WTC11 (cell line): ENCODE measurements around the gene DARS2. TPM values are rescaled to one million over a fixed set of nuclear protein-coding genes. Genes with fewer than 3 reads are reported as not detected.

Source experiments
- ATAC-seq: fragments of 200-7000 bp; cut with Tn5 transposase; 2 replicates; pipeline ENCODE4 v1.10.0; 2021; ENCODE audit warnings: mild to moderate bottlenecking, moderate library complexity
- CTCF ChIA-PET: fragments of 300-600 bp; sonication (Branson Sonifier 250); formaldehyde crosslinking; loops from one replicate; lab custom pipeline; 2021; ENCODE audit warnings: antibody characterized with exemption; lab: Charles Lee
- POLR2A ChIA-PET: fragments of 350-600 bp; sonication (Branson Sonifier 250); formaldehyde crosslinking; loops from one replicate; lab custom pipeline; 2021; ENCODE audit warnings: antibody characterized with exemption; lab: Charles Lee
- DNase-seq: peaks from one replicate; pipeline ENCODE4 v3.0.0; 2021; ENCODE audit warnings: low spot score
- H3K27ac Mint-ChIP-seq: 2 replicates; pipeline ENCODE4 v1.8.0; 2021; ENCODE audit warnings: mixed read lengths
- H3K27me3 Mint-ChIP-seq: 2 replicates; pipeline ENCODE4 v1.8.0; 2021; ENCODE audit warnings: low read depth, mild to moderate bottlenecking, moderate library complexity, mixed read lengths
- H3K36me3 Mint-ChIP-seq: 2 replicates; pipeline ENCODE4 v1.8.0; 2021; ENCODE audit warnings: mixed read lengths
- H3K4me1 Mint-ChIP-seq: 2 replicates; pipeline ENCODE4 v1.8.0; 2022; ENCODE audit warnings: mixed read lengths
- H3K4me3 Mint-ChIP-seq: 2 replicates; pipeline ENCODE4 v1.8.0; 2021; ENCODE audit warnings: mild to moderate bottlenecking, moderate library complexity, mixed read lengths
- H3K9me3 Mint-ChIP-seq: 2 replicates; pipeline ENCODE4 v1.8.0; 2021; ENCODE audit warnings: mixed read lengths
- ATF2 ChIP-seq: sonication (generic); formaldehyde crosslinking; IDR thresholded peaks from 2 replicates; pipeline ENCODE4 v1.8.1; 2022; ENCODE audit warnings: low read depth, missing genetic modification reagents, borderline replicate concordance
- ETV6 ChIP-seq: sonication (generic); formaldehyde crosslinking; IDR thresholded peaks from 2 replicates; pipeline ENCODE4 v1.8.1; 2022; ENCODE audit warnings: mild to moderate bottlenecking, missing genetic modification reagents
- KAT7 ChIP-seq: sonication (generic); formaldehyde crosslinking; IDR thresholded peaks from 2 replicates; pipeline ENCODE4 v1.8.1; 2023; ENCODE audit warnings: missing genetic modification reagents, mild to moderate bottlenecking, borderline replicate concordance
- OVOL2 ChIP-seq: fragments of 250-450 bp; sonication (Bioruptor Pico); IDR thresholded peaks from 2 replicates; pipeline ENCODE4 v1.9.0; 2021; ENCODE audit warnings: mild to moderate bottlenecking, borderline replicate concordance
- TCF7 ChIP-seq: sonication (generic); formaldehyde crosslinking; IDR thresholded peaks from 2 replicates; pipeline ENCODE4 v1.8.0; 2022; ENCODE audit warnings: mild to moderate bottlenecking, low read depth, missing genetic modification reagents, moderate library complexity
- total RNA-seq: library from RNA; stranded (reverse); gene quantifications from 3 replicates; pipeline ENCODE4 v1.2.3, GENCODE V29; 2021
- TF ChIP-seq, protein P1 (sequence below): sonication (generic); formaldehyde crosslinking; IDR thresholded peaks from 2 replicates; pipeline ENCODE4 v1.8.0; 2023; ENCODE audit warnings: mild to moderate bottlenecking, missing genetic modification reagents
- TF ChIP-seq, protein P2 (sequence below): fragments of 250-450 bp; sonication (Bioruptor Pico); IDR thresholded peaks from 2 replicates; pipeline ENCODE4 v1.9.0; 2021; ENCODE audit warnings: moderate library complexity, mild to moderate bottlenecking, inconsistent platforms, borderline replicate concordance
- TF ChIP-seq, protein P3 (sequence below): sonication (generic); formaldehyde crosslinking; IDR thresholded peaks from 2 replicates; pipeline ENCODE4 v1.8.0; 2022; ENCODE audit warnings: mild to moderate bottlenecking, missing genetic modification reagents
- TF ChIP-seq, protein P4 (sequence below): fragments of 250-450 bp; sonication (Bioruptor Pico); IDR thresholded peaks from 2 replicates; pipeline ENCODE4 v1.8.0; 2021; ENCODE audit warnings: mild to moderate bottlenecking
- TF ChIP-seq, protein P5 (sequence below): sonication (generic); formaldehyde crosslinking; IDR thresholded peaks from 2 replicates; pipeline ENCODE4 v1.8.0; 2022; ENCODE audit warnings: mild to moderate bottlenecking, missing genetic modification reagents

DARS2 gene
- total RNA-seq, 1 experiment from 2014 or later: 38.0 TPM

DNA sequence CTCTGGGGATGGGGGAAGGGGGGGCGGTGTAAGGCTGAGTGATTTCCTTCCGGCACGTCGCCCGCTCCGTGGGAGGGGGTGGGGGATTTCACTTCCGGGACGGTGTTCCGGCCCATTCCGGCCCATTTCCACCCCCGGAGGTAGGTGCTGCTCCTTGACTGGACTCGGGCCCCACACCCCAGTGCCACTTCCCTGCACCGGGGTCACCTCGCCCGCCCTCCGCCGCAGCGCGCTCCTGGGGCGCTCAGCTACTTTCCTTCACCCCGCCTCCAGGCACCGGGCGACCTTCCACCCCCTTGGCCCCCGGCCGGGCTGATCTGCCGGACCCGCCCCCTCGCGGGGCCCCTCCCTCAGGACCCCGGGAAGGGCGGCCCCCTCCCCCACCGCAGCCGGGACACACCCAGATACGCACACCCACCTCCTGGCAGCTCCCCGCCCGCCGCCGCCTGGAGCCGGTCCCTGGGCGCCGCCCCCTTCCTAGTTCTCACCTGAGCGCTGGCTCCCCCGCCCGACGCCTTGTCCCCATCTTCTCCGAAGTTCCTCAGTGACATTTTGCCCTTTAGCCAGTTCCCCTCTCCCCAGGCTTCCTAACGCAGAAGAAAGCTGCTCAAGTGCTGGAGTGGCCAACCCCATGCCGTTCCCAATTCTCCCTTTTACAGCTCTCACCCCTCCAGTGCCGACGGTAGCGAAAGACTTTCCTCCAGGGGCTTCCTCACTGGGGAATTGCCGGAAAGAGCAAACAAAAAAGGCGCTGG is 44.0 kb downstream of the DARS2 start, which contains the start of gene ZBTB37 (continued):
- TF ChIP-seq ATF2 (CRISPR knock-in tag) (no peak), ETV6 (peak; percentile 91), OVOL2 (CRISPR knock-in tag) (no peak), TCF7 (no peak)
- TF ChIP-seq, protein P1, sequence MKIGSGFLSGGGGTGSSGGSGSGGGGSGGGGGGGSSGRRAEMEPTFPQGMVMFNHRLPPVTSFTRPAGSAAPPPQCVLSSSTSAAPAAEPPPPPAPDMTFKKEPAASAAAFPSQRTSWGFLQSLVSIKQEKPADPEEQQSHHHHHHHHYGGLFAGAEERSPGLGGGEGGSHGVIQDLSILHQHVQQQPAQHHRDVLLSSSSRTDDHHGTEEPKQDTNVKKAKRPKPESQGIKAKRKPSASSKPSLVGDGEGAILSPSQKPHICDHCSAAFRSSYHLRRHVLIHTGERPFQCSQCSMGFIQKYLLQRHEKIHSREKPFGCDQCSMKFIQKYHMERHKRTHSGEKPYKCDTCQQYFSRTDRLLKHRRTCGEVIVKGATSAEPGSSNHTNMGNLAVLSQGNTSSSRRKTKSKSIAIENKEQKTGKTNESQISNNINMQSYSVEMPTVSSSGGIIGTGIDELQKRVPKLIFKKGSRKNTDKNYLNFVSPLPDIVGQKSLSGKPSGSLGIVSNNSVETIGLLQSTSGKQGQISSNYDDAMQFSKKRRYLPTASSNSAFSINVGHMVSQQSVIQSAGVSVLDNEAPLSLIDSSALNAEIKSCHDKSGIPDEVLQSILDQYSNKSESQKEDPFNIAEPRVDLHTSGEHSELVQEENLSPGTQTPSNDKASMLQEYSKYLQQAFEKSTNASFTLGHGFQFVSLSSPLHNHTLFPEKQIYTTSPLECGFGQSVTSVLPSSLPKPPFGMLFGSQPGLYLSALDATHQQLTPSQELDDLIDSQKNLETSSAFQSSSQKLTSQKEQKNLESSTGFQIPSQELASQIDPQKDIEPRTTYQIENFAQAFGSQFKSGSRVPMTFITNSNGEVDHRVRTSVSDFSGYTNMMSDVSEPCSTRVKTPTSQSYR (CRISPR knock-in tag): 0 out of 2 replicates have a peak, but pooled peaks have one; percentile 78
- TF ChIP-seq, protein P2, sequence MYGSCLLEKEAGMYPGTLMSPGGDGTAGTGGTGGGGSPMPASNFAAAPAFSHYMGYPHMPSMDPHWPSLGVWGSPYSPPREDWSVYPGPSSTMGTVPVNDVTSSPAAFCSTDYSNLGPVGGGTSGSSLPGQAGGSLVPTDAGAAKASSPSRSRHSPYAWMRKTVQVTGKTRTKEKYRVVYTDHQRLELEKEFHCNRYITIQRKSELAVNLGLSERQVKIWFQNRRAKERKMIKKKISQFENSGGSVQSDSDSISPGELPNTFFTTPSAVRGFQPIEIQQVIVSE (CRISPR knock-in tag): no peak
- TF ChIP-seq, protein P3, sequence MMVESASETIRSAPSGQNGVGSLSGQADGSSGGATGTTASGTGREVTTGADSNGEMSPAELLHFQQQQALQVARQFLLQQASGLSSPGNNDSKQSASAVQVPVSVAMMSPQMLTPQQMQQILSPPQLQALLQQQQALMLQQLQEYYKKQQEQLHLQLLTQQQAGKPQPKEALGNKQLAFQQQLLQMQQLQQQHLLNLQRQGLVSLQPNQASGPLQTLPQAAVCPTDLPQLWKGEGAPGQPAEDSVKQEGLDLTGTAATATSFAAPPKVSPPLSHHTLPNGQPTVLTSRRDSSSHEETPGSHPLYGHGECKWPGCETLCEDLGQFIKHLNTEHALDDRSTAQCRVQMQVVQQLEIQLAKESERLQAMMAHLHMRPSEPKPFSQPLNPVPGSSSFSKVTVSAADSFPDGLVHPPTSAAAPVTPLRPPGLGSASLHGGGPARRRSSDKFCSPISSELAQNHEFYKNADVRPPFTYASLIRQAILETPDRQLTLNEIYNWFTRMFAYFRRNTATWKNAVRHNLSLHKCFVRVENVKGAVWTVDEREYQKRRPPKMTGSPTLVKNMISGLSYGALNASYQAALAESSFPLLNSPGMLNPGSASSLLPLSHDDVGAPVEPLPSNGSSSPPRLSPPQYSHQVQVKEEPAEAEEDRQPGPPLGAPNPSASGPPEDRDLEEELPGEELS (CRISPR knock-in tag): peak; percentile 46; the same call in 1 of the 2 replicates

DNA sequence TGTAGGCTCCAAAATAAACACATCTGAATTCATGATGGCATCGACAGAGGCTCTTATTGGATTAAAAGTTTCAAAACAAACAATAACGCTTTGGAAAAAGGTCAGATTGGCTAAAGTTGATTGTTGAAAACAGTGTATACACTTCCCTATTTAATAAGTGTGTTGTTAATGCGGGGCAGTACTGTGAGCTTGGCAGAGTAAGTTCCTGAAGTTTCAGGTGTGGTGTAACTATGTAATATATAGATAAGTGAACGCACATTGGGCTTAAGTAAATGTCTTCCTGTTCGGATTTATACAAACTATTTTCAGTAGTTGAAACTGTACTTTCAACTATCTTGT is 44.5 kb downstream of the DARS2 start:
- CTCF ChIA-PET: interaction anchor here (1.0 to 1.2 kb wide), 2 partner anchors 45 to 439 kb away, joined by 3 to 5 read pairs; partner anchors contain the start of gene DARS2
- POLR2A ChIA-PET: interaction anchor here (0.6 to 1.9 kb wide), 9 partner anchors 9 to 290 kb away, joined by 3 to 19 read pairs (median 3); partner anchors contain the start of genes CENPL, DARS2, RABGAP1L and RC3H1
- H3K4me1 Mint-ChIP-seq: peaks cover 51% of the 10 kb centered on the region
- TF ChIP-seq, protein P4, sequence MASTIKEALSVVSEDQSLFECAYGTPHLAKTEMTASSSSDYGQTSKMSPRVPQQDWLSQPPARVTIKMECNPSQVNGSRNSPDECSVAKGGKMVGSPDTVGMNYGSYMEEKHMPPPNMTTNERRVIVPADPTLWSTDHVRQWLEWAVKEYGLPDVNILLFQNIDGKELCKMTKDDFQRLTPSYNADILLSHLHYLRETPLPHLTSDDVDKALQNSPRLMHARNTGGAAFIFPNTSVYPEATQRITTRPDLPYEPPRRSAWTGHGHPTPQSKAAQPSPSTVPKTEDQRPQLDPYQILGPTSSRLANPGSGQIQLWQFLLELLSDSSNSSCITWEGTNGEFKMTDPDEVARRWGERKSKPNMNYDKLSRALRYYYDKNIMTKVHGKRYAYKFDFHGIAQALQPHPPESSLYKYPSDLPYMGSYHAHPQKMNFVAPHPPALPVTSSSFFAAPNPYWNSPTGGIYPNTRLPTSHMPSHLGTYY (CRISPR knock-in tag): no peak
- TF ChIP-seq KAT7 (CRISPR knock-in tag): peak; percentile 8; the same call in 1 of the 2 replicates
- TF ChIP-seq TCF7: no peak
- TF ChIP-seq, protein P5, sequence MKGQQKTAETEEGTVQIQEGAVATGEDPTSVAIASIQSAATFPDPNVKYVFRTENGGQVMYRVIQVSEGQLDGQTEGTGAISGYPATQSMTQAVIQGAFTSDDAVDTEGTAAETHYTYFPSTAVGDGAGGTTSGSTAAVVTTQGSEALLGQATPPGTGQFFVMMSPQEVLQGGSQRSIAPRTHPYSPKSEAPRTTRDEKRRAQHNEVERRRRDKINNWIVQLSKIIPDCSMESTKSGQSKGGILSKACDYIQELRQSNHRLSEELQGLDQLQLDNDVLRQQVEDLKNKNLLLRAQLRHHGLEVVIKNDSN (CRISPR knock-in tag): no peak
- ATAC-seq (no peak), DNase-seq (no peak)
- H3K9me3 Mint-ChIP-seq: no peaks in the 10 kb centered on the region
- peak overlapping the region; percentile 99 for H3K27ac Mint-ChIP-seq
- H3K36me3 Mint-ChIP-seq: peaks cover 63% of the 10 kb centered on the region
- H3K4me3 Mint-ChIP-seq: peak overlapping the region; percentile 97
- no peaks in the 10 kb centered on the region for H3K27me3 Mint-ChIP-seq
